ENCODE measurements around the gene ADAP1.

DNA sequence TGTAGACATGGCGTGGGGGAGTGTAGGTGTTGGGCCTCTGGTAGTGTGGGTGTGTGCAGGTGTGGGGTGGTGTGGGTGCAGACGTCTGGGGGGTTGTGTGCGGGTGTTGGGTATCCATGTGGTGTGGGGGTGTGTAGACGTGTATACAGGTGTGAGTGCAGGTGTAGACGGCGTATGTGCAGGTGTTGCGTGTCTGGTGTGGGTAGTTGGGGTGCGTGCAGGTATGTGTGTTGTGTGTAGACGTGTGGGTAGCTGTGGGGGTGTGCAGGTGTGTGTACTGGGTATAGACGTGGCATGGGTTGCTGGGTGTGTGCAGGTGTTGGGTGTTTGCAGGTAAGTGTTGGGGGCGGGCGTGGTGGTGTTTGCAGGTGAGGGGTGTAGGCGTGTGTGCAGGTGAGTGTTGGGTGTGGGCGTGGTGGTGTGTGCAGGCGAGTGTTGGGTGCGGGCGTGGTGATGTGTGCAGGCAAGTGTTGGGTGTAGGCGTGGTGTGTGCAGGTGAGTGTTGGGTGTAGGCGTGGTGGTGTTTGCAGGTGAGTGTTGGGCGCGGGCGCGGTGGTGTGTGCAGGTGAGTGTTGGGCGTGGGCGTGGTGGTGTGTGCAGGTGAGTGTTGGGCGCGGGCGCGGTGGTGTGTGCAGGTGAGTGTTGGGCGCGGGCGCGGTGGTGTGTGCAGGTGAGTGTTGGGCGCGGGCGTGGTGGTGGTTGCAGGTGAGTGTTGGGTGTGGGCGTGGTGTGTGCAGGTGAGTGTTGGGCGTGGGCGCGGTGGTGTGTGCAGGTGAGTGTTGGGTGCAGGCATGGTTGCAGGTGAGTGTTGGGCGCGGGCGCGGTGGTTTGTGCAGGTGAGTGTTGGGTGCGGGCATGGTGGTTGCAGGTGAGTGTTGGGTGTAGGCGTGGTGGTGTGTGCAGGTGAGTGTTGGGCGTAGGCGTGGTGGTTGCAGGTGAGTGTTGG lies 61.6 kb downstream of the ADAP1 start:
- no peak for TF ChIP-seq SP2 (tag by site-specific recombination; IDR thresholded peaks at IDR 0.05)
- TF ChIP-seq, protein P1, sequence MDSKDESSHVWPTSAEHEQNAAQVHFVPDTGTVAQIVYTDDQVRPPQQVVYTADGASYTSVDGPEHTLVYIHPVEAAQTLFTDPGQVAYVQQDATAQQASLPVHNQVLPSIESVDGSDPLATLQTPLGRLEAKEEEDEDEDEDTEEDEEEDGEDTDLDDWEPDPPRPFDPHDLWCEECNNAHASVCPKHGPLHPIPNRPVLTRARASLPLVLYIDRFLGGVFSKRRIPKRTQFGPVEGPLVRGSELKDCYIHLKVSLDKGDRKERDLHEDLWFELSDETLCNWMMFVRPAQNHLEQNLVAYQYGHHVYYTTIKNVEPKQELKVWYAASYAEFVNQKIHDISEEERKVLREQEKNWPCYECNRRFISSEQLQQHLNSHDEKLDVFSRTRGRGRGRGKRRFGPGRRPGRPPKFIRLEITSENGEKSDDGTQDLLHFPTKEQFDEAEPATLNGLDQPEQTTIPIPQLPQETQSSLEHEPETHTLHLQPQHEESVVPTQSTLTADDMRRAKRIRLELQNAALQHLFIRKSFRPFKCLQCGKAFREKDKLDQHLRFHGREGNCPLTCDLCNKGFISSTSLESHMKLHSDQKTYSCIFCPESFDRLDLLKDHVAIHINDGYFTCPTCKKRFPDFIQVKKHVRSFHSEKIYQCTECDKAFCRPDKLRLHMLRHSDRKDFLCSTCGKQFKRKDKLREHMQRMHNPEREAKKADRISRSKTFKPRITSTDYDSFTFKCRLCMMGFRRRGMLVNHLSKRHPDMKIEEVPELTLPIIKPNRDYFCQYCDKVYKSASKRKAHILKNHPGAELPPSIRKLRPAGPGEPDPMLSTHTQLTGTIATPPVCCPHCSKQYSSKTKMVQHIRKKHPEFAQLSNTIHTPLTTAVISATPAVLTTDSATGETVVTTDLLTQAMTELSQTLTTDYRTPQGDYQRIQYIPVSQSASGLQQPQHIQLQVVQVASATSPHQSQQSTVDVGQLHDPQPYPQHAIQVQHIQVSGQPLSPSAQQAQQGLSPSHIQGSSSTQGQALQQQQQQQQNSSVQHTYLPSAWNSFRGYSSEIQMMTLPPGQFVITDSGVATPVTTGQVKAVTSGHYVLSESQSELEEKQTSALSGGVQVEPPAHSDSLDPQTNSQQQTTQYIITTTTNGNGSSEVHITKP (tag by site-specific recombination; IDR thresholded peaks at IDR 0.05) = no peak
